Islet of Langerhans (tissue), 1 donor: ENCODE measurements around the gene MOCS3.
"Not testable (repeated sequence)": the region's sequence is repeated elsewhere in the genome, so short reads cannot be mapped to it uniquely, and the experiment has no call there.

Experiments used
- FAIRE-seq: peaks from one replicate; lab custom pipeline; 2011; peaks lifted over from hg19 to GRCh38; lab: Jason Lieb, UNC

MOCS3 gene

DNA sequence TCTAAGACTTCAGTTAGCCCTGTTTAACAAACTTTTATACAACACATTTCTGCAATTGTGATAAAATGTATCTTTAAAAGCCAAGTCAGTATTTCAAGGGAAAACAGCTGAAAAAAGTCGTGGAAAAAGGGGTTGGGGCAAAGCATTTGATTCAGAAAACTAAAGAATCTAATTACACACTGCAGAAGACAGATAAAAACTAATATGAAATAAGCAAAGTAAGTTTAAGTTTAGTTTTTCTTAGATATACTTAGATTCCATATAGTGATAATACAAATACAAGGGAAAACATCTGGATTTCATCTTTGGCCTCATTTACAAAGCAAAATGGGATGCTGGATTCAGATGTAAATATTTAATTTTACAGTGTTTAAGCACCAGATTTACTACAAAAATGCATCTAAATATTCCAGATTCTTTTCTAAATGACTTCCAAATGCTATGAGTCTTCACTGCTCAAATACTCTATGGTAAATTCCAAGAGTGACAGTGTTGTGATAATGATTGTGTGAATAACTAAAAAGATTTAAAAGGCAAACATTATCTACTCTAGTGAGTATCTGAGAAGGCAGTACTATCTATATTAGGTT, 25.8 kb upstream of the MOCS3 start:
- FAIRE-seq: no peak

DNA sequence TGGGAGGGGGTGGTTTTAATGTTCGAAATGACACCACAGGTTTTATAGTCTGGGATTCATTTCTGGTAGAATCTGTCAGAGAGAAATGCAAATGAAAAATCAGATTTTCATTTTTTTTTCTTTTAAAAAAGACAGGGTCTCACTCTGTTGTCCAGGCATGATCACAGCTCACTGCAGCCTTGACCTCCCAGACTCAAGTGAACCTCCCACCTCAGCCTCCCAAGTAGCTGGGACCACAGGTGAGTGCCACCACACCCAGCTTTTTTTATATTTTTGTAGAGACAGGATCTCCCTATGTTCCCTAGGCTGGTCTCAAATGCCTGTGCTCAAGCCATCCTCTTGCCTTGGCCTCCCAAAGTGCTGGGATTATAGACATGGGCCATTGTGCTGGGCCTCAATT, 25.0 kb upstream of the MOCS3 start:
- FAIRE-seq: no peak

DNA sequence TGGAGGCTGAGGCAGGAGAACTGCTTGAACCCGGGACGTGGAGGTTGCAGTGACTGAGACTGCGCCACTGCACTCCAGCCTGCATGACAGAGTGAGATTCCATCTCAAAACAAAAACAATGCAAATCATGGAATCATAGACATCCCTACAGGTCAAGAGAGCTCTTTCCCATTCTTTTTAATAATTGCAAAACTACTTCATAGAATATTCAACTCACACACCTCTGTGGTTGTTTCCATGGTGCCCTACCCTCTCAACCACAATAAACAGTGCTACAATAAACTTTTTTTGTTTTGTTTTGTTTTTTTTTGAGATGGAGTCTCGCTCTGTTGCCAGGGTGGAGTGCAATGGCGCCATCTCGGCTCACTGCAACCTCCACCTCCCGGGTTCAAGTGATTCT, 15.5 kb upstream of the MOCS3 start:
- no peak for FAIRE-seq

DNA sequence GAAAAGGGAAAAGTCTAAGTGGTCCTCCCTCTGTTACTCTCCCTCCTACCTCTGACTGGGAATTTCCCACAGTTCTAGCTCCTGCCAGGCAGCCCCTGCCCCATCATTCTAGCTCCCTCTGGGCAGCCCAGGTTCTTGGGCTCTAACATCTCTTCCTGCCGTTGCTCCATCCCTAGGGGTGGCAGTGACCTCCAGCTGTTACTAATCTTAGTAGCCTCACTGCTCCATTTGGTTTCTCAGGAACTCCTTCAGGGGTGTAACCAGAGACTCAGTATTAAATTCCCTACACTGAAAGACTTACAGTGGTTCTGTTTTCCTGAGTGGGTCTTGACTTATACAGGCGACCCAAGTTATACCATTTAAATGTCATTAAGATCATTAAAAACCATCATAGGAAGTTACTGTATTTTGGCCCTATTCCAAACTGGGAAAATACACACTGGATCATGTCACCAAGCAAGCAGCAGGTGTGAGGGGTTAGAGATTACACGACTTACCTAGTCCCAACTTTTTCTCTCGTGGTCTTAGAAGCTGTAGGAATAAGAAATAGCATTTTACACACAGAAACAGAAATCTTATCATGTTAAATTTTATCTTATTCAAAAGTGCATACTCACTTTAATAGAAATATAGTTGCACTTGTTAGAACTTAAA, 10.4 kb upstream of the MOCS3 start:
- no peak for FAIRE-seq

DNA sequence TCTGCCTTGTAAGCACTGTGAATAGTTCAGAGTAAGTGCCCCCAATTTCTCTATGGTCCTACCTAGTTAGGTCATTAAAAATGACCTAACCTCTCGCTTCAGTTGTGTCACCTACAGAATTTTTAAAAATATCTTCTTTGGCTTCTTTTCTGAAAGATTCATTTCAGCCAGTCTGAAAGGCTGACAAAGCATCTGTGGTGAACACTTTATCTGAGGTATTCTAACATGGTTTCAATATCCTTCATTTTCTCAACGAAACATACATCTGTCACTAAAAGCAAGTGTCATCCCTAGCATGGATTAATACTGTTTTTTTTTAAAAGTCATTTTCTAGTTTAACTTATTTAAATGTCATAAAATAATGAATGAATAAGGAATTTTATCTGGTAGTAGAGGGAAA, 5.4 kb upstream of the MOCS3 start:
- FAIRE-seq: no peak

DNA sequence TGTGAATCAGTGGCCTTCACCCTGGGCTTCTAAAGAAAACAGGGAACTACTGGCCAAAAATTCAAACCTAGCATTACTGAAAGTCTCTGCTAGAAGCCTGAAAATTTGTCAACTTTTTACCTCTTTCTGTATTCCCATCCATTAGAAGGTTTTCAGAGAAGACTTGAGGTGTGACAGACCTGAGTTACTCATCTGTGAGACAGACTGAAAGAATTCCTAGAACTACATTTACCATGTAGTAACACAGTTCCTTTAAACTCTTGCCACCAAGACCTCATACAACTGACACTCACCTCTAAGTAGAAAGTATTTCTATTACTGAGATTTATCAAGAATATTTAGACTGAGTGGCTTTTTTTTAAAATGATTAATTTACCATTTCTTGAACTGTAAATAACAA, 4.8 kb upstream of the MOCS3 start:
- FAIRE-seq: no peak

DNA sequence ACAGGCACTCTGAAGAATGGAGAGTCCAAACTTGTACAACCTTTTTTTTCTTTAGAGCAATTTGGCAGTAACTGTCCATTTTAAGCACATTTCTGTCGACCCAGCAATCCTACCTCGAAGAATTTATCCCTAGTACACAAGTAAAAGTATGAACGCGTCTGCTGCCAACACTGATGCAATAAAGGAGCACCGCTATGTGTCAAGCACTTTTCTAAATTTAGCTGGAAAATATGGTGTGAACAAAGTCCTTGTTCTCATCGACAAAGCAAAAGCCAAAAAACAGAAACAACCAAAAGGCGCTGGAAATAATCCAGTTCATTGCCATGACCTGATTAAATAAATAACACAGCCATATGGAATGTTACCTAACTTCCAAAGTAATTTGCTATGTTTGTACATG, 1.3 kb upstream of the MOCS3 start:
- FAIRE-seq: no peak

DNA sequence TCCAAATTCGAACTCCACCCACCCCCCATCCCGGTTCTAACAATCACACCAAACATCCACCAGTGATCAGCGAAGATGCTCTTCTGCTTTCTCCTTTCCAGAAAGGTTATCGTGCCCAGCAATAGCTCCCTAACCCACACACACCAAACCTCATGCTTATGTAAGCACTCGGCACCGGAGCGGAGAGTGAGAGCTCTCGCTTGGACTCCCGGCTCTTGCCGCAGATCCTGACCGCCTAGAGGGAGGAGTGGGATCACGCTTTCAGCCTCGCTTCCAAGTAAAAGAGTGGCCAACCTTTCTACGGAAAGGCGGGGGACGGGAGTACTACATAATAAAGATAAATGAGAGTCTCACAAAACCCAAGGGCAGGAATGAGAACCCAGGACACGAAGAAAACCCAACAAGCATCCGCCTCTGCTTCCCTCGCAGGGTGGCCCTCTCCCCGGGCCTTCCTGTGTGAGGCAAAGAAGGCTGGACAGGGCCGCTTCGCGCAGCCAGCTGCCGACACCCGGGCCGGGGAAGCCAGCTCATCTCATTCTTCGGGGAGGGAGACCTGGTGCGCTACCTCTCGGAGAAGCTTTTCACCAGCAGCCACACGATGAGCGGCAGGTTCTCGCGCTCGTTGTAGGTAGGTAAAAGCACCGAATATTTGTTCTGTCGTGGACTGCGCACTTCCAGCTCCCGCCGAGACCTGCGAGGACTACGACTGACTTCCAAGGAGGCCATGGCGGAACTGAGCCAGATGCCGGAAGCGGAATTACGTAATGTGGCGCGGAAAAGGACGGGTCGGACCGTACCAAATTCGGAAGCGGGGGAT, 612 bp upstream of the MOCS3 start, which contains the start of gene DPM1:
DPM1 (minus strand) TSS at position 735 of the 817 bp plus-strand sequence; CDS start at position 726, 9 bp downstream.
- no peak for FAIRE-seq

DNA sequence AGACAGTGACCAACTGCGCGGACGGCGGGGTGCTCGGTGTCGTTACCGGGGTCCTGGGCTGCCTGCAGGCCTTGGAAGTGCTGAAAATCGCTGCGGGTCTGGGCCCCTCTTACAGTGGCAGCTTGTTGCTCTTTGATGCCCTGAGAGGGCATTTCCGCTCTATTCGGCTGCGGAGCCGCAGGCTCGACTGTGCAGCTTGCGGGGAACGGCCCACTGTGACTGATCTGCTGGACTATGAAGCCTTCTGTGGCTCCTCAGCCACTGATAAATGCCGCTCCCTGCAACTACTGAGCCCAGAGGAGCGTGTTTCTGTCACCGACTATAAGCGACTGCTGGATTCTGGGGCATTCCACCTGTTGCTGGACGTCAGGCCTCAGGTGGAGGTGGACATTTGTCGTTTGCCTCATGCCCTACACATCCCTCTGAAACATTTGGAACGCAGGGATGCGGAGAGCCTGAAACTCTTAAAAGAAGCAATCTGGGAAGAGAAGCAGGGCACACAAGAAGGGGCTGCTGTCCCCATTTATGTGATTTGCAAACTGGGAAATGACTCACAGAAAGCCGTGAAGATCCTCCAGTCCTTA, 1.0 kb downstream of the MOCS3 start:
- no peak for FAIRE-seq

DNA sequence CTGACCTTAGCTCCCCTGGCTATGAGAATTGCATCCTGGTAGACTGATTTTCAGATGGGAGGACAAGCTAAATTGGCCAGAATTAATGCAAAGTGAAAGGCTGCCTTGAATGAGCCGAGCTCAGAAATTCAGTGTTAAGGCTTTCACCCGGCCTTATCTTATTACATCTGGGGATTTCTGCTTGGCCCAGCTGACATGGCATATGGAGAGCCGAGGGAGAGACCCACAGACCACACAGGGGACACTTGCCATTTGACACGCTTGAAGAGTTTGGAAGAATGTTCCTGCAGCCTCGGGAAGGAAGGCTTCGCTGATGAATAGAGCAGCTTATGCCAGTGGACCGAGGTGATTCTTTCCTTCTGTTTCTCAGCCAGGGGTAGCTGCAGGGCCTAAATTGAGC, 9.0 kb downstream of the MOCS3 start:
- FAIRE-seq: no peak

DNA sequence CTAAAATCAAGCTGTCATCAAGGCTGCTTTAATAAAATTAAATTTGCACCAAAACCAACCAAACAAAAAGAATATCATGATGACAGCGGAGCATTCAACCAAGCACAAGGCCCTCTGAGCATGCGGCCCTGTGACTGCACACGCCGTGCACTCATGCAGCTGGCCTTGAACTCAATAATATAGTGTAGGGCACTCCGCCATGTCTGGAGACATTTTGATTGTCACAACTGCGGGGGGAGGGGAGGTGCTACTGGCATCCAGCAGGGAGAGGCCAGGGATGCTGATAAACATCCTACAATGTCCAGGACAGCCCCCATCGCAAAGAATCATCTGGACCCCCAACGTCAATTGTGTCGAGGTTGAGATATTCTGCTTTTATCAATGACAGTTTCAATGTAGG, 9.7 kb downstream of the MOCS3 start:
- FAIRE-seq: no peak

DNA sequence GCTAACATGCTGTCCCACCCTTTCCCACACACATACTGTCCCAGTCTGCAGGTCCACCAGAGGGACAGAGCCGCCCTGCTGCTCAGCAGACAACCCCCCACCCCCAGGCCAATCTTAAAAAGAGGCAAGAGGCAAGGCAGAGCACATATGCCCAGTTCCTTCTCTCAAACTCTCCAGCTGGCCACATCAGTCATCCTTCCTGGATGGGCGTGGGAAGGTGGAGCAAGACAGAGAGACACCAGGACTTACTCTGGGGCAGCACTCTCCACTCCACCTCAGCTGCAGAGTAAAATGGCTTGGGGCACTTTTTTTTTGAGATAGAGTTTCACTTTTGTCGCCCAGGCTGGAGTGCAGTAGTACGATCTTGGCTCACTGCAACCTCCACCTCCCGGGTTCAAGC, 10.8 kb downstream of the MOCS3 start:
- no peak for FAIRE-seq

DNA sequence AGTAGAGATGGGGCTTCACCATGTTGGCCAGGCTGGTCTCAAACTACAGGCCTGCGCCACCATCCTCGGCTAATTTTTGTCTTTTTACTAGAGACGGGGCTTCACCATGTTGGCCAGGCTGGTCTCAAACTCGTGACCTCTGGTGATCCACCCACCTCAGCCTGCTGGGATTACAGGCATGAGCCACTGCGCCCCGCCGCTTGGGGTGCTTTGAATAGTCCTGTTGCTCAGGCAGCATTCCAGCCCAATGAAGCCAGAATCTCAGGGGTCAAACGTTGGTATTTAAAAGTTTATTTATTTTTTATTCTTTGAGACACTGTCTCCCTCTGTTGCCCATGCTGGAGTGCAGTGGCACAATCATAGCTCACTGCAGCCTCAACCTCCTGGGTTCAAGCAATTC, 11.3 kb downstream of the MOCS3 start:
- FAIRE-seq: no peak

DNA sequence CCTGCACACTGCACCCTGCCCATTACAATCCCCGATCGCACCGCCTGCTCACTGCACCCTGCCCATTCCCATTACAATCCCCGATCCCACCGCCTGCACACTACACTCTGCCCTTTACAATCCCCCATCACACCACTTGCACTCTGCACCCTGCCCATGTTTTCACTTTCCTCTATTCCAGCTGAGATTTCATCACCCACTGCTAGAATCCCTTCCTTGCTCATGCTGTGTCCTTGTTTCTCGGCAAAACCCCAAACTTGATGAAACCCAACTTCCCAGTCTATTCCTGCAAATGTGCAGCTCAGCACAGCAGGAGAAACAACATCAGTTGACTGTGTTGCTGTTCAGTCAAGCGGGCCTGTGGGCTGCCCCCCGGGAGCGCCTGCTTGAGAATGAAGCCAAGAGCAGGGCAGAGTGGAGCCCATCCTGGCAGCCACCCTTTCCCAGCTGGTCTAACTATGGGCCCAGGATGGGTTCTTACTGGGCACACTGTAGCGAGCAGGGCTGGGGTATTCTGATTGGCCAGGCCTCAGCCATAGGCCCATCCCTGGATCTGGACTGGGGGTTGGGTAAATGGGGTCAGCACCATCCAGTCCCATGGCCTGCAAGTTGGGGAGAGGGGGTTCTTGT, 17.2 kb downstream of the MOCS3 start:
- no peak for FAIRE-seq

DNA sequence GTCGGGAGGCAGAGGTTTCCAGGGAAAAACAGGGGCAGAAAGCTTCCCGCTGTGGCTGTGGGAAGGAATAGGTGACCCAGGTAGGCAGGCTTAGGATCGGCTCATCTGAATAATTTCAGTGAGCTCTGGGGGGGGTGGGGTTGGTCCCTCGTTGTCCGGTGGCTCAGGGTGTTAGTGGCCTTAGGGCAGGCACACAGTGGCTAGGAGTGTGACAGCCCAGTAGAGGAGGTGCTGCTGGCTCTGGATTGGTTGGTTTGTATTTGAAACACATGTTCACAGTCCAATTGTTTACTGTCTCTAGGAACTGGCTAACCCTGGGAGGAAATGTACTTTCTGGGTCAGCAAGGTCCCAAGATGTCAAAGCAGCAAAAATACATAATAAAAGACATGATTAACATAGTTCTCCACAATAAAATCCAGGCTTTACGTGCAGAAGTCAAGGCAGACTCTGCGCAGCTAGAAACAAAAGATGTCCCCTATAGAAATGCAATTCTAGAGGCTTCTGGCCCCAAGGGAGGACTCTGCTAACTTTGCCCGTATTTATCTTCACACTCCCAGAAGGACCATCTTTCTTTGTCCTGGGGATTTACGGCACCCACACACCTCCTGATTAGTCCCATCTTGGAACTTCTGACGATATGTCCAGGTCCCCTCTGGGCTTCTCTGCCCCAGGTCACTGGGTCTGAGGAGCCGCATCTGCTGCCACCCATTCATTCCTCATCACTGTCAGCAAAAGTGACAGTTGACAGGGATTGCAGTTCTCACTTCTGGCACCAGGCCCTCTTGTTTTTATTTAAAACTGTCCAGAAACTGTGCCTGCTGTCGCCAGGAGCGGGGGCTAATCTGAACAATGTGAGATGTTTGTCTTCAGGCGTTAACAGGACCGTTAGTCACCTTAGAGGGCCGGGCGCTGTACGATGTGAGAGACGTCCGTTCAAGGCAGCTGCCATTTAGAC, 18.7 kb downstream of the MOCS3 start:
- no peak for FAIRE-seq

DNA sequence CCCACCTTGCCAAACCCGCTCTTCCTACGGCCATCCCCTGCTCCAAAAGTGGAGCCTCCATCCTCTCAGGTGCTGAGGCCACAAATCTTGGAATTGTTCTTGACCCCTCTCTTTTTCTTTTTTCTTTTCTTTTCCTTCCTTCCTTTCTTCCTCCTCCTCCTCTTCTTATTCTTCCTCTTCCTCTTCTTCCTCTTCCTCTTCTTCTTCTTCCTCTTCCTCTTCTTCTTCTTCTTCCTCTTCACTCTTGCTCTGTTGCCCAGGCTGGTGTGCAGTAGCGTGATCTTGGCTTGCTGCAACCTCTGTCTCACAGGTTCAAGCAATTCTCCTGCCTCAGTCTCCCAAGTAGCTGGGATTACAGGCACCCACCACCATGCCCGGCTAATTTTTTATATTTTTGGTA, 19.9 kb downstream of the MOCS3 start:
- FAIRE-seq: not testable (repeated sequence)

DNA sequence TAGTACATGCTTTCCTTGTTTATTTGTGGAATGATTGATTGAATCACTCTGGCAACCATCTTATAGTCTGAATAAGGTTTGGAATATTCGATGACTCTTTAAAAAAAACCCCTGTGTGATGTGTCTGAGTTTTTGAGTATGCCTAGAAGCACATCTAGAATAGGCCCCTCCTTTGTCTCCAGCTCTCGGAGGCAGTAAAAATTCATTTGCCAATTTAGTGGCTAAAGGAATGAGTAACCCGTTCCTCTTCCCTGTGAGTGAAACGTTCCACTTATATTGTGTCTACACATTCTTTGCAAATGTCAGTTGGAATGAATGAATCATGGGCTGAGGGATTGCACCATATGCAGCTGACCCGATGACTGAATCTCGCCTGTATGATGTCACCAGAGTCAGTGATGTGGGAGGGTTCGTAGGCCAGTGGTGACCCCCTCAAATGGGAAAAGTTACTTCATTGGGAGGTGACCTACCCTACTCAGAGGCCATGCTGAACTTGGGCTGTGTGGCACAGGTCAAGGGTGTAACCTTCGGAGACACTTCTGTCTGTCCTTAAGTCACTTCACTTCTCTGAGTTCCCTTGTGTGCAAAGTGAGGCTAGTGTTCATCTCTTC, 21.6 kb downstream of the MOCS3 start:
- no peak for FAIRE-seq

DNA sequence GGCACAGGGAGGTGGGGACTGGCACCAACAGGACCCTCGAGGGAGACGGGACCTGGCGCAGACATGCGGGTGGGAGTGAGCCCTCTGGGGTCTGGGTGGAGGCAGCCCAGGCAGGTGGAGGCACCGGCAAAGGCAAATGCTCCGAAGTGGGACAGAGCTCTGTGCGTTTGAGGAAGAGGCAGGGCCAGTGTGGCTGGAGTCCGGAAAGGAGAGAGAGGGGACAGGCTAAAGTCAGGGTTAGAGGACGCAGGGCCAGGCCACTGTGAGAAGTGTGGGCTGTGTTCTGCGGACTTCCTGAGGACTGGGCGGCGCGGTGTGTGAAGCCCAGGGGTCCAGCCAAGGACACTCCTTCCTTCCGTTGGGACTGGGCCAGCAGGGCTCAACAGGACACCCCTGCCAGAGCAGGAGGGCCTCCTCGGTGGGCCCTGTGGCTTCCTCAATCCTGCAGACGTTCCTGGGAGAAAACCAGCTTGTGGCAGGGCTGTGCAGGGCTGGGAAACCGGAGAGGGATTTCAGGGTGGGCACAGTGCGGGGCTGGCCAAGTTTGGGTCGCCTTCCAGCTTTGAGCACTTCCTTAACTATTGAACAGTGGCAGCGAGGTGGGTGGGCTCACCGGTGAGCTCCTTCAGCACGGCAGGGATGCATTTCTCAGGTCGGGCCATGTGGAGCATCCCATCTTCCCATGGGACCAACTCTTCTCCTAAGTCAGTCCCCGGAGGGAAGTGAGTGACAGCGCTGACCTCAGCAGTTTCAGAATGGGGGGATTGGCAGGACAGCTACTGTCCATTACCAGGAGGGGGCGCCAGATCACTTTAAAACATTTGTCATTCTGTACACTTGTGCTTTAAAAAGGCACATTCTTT, 22.5 kb downstream of the MOCS3 start:
- FAIRE-seq: no peak

DNA sequence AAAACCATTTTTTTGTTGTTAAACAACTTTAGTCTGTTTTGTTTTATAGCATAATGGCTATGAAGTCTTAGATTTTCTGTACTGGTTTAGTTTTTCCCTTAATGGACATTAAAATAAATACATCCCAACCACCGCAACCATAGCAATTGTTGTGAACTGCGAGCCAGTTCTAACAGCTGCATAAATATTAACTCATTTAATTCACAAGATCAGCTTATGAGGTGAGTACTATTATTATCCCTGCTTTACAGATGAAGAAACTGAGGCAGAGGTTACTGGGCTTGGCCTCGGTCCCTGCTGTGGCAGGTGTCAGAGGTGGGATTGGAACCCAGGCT, 23.1 kb downstream of the MOCS3 start:
- FAIRE-seq: no peak

DNA sequence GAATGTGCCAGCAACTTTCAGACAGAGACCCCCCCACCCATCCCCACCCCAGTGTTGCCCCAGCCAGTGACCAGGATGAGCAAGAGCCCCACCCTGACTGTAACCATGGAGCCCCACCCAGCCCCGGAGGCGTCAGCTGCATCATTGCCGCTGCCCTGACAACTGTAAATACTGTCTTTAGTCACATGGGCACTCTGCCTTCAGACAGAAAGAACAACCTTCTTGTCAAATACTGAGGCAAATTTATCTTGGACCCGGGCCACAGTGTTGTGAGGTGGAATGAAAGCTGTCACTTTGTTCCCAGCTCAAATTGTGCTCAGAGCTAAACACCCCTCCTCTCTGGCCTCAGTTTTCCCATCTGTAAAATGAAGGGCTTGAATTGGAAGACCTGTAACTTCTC, 23.7 kb downstream of the MOCS3 start:
- FAIRE-seq: no peak
